Cardiac septum (tissue), 1 donor: ENCODE results near the gene SLC18A3. TPM values are rescaled to one million over a fixed set of nuclear protein-coding genes. Genes with fewer than 3 reads are reported as not detected.

ENCODE experiments used
- DNase-seq: peaks from one replicate; pipeline ENCODE4 v3.0.0-alpha.2; 2020; ENCODE audit warnings: low spot score
- intact Hi-C: fragments of 100-400 bp; cut with DNase I; formaldehyde crosslinking; loops from one replicate; pipeline ENCODE4 v1.14.0; 2022
- total RNA-seq: library from RNA; stranded (reverse); fragmentation: NEBNext Ultra II Directional; extraction: Animal tissue kit (Norgen Biotek cat#: 25700); gene quantifications from one replicate; pipeline ENCODE4 v1.2.1, GENCODE V29; 2021
- donor health status: DM: no; HTN: no; CAD: no.

SLC18A3 gene
- total RNA-seq, 1 donor from 2014 or later: not detected

DNA sequence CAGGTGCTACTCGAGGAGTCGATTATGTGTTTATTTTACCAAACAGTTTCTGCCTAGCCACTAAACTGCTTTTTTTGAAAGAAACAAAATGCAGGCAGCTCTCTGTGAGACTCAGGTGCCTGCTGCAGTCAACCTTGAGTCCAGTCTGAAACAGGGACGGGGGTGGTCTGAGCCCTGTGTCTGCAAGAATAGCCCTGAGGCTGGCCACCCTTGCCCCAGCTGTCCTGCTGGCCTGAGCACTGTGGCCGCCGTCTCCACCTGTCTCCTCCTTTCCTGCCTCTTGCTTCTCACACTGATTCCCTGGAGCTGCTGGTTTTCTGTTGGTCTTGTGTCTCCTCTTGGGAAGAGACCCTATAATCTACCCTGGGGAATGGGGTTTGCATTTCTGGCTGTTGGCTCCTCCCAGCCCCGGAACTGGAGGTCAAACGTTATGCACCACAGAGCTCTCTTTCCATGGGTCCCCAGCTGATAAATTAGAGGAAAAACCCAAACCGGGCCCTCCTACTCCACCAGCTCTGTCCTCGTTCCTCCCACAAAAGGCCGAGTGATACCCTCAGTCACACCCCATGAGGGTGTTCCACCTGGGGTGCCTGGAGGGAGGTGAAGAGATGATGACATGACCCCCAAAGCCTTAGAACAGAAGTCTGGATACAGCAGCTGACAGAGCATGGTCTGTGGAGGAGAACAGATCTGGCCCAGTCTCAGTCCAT, 15.0 kb upstream of the SLC18A3 start:
- intact Hi-C loops: loop anchor here (10.0 kb wide), 1 partner anchor 630 kb away; no protein-coding TSS in a partner anchor
- peak; percentile 27 for DNase-seq

DNA sequence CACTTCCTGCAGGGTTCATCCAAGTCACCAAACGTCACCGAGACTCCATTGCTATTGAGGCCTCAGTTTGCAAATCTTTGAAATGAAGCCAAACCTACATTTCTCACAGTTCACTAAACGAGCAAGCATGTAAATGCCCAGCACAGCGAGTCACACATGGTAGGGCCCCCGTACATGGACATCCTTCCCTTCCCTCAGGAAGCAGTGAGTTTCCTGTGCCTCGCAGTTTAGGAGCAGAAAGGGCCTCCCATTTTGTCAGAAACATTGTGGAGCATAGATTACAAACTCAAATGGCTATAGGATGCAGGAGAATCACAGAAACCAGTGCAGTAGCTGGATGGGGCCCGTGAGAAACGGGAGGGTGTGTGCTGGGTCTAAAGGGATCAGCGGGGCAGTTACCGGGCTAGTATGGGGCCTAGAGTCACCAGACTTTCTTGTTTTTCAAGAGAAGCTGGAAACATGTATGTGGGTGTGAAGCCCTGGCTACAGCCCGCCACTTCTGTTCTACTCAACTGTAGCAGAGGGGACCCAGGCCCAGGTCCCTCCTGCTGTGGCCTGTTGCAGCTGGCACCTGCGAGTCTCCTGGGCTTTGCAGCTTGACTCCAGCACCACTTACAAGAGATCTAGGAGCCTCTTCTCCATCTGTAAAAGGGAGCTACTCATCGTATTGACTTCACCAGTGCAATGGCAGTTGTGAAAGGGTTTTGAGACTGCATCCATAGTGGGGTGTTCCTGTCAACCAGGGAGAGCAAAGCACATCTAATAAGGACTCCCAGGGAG, 14.2 kb upstream of the SLC18A3 start:
- DNase-seq: peak; percentile 66
- intact Hi-C loops: loop anchor here (10.0 kb wide), 1 partner anchor 629 kb away; no protein-coding TSS in a partner anchor

DNA sequence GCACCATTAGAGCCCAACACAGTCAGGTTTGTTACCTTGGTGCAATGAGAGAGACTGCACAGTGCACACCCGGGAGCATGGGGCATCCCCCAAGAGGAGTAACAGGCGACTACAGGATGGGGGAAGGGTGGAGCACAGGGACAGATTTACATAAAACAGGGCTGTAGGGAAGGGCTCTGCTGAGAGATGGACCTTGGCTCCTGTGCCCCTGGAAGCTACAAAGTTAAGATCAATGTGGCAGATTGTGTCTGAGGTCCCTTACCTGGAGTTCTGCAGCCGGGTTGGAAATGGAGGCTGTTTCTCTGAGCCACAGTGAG, 13.7 kb upstream of the SLC18A3 start:
- DNase-seq: peak; percentile 60
- intact Hi-C loops: loop anchor here (10.0 kb wide), 1 partner anchor 628 kb away; no protein-coding TSS in a partner anchor

DNA sequence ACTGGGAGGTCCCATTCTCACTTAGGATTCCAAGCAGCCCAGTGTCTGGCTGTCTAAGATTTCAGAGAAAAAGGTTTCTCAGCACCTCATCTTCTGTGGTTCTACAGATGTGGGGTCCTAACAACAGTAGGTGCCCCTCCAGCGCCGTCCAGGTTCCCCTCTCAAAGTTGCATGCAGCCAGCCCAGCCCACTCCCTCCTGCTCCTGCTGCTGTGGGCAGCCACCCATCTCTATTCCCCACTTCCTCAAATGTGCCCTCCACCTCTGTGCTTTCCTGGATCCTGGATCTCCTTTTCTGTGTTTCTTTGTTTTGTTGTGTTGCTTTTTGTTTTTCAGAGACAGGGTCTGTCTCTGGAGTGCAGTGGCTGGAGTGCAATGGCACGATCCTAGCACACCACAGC, 13.3 kb upstream of the SLC18A3 start:
- intact Hi-C loops: loop anchor here (10.0 kb wide), 1 partner anchor 628 kb away; no protein-coding TSS in a partner anchor
- peak; percentile 14 for DNase-seq

DNA sequence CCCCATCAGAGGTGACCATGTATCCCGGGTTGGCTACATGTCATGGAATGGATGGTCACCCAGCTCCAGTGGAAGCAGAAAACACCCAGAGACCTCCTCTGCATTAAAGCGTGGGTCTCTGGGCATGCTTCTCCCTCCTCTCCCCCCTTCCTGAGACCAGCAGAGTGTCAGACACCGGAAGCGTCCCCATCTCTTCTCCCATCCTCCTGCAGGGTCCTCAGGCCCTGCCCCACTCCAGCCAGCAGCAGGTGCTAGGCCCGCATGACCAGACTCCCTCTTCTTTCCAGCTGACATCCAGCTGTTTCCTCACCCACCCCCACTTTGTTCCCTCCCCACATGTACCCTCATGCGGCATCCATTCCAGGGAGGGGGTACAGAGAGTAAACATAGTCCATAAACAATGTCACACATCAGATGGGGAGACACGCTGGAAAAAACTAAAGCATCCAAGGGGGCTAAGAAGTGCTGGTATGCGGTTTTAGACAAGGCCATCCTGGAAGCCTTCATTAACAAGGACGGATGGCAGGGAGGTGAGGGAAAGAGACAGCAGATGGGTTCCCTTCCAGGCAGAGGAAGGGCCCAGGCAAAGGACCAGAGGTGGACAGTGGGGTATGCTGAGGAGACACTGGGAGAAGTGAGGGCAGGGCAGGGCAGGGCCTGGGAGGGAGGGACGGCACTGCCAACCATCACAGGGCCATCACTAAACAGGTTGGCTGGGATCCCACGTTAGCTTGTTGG, 12.5 kb upstream of the SLC18A3 start:
- peak; percentile 55 for DNase-seq
- intact Hi-C loops: loop anchor here (10.0 kb wide), 1 partner anchor 627 kb away; no protein-coding TSS in a partner anchor

DNA sequence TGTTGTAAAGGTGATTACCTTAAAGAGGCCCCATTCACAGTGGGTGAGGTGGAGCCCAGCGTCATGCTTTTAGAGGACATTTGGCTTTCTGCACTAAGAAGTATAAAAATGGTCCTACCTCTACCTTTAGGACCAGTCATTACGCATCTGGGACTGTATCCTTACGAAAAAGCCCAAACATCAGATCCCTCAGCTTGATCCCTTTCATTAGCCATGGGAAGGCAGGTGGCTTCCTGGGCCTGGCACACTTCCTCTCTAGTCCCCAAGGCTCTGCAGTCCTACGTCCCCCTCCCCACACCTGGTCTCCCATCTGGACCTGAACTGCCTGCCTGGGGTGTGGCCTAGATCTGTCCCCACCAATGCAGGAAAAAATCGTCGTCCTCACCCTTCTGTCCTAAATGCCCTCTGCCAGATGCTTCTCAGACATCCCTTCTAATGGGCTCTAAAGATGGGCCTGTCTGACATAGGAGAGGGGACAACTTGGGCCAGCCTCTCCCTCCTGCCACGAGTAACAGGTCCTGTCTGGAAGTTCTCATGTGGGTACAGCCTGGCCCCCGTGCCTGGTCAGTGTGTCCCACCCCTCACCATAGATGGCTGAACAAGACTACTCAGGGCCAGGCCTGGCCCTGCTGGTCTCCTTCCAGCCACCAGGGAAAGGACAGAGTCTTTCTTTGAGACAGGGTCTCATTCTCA, 11.8 kb upstream of the SLC18A3 start:
- peak; percentile 51 for DNase-seq
- intact Hi-C loops: loop anchor here (10.0 kb wide), 1 partner anchor 626 kb away; no protein-coding TSS in a partner anchor

DNA sequence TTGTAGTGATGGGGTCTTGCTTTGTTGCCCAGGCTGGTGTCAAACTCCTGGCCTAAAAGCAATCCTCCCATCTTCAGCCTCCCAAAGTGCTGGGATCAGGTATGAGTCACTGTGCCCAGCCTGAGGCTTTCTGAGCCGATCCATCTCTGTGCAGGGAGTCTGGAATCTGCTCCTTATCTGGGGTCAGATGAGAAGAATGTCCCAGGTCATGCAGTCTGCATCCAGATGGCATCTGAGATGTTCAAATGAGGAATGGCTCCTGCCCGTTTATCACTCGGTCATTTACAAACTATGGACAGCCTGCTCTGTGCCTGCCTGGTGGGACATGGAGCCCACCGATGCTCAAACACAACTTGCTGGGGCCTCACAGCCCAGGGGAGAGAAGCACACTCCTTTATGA, 11.1 kb upstream of the SLC18A3 start:
- peak; percentile 39 for DNase-seq
- intact Hi-C loops: loop anchor here (10.0 kb wide), 1 partner anchor 626 kb away; no protein-coding TSS in a partner anchor

DNA sequence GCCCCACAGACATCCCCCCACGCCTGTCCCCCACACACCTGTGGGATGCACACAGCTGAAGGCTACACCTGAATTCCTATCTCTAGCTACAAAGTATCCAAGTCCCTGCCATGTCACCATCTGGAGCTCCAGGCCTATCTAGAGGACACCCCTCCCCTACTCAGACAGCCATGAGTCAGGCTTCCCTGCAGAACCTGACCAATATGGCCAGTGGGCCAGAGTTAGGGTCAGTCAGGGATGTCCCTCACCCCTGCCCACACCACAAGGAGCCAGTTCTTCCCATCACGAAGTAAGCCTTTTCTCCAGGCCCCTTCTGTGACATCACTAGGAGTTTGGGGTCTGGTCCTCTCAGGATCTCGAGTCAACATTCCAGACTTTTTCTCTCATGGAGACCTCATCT, 10.6 kb upstream of the SLC18A3 start:
- DNase-seq: peak; percentile 47
- intact Hi-C loops: loop anchor here (10.0 kb wide), 1 partner anchor 625 kb away; no protein-coding TSS in a partner anchor

DNA sequence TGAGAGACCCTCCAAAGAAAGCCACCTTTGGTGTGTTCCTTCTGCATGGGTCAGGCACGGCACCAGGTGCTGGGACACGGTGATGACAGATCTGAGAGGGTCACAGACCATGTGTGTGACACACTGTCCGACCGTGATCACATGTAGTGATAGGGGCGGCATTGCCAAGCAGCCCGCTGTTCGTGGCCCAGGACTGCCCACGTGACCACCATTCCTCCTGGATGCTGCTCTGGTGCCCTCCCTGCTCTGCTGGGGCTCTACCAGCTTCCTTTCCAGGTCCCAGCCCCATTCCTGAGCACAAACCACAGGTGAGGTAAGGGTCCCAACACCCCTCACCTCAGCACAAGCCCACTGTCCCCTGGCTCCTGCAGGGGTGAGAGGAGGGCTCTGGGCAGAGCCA, 10.1 kb upstream of the SLC18A3 start:
- intact Hi-C loops: no loop called here
- DNase-seq: peak; percentile 4

DNA sequence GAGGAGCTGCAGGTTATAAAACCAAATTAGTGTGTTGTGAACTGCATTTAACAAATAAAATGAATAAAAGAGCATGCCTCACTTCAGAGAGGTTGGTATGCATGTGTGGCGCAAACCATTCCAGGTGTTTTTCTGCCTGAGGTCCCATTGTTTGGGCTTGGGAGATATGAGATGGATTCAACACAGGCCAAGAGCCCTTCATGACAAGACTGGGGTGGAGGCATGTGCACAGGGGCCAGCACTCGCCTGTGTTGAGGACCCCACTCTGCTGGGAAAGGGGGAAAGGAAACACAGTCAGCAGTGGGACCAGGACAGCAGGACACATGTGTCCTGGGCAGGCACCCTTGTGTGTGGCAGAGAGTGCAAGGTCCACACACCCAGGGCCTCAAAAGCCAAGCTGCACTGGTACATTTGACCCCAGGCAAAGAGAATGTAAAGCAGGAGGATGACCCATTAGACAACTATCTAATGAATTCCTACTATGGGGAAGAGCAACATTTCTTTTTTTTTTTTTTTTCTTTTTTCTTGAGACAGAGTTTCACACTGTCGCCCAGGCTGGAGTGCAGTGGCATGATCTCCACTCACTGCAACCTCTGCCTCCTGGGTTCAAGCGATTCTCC, 9.2 kb upstream of the SLC18A3 start:
- intact Hi-C loops: no loop called here

DNA sequence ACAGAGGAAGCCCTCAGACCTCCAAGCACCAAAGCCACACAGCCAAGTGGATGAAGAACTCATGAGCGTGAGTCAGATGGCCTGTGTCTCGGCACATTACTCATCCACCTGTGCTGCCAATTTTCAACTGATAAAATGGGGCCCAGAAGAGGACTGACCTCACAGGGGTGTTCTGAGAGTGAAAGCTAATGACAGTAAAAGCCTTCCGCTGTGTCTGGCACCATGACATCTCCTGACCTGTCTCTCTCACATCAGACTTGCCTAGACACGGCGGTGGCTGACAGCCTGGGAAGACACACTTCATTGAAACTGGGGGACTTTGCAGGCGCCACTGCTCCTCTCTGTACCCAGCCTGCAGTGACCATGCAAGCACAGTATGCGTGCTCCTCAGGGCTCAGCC, 8.3 kb upstream of the SLC18A3 start:
- intact Hi-C loops: no loop called here
- DNase-seq: peak; percentile 46

More for the DNA sequence above, 9.2 kb upstream of the SLC18A3 start:
- DNase-seq: peak; percentile 58

DNA sequence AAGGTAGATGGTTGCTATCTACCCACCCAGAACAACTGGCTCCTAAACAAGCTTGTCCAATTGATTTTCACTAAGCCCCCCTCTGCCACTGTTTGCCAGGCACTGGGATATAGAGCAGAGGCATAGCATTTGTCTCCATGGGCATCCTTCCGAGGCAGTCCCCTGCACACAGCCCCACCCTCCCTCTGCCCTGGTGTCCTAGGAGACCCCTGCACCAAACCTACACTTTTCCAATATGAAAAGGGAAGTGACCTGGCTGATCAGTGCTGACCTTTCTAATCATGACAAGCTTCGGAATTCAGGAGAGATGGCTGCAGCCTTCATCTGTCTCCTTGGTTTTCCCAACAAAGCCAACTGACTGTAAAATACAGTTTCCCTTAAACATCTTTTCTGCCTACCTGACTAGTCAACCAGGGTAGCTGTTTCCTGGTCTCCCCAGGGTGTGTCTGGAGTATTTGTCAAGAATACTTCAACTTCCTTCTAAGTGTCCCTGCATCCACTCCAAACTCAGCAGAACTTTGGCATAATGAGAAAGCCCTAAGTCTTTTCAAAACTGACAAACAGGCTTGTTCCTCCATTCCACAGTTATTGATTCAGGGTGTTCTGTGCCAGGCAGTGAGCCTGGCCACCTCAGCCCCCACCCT, 7.6 kb upstream of the SLC18A3 start:
- no peak for DNase-seq
- intact Hi-C loops: no loop called here

DNA sequence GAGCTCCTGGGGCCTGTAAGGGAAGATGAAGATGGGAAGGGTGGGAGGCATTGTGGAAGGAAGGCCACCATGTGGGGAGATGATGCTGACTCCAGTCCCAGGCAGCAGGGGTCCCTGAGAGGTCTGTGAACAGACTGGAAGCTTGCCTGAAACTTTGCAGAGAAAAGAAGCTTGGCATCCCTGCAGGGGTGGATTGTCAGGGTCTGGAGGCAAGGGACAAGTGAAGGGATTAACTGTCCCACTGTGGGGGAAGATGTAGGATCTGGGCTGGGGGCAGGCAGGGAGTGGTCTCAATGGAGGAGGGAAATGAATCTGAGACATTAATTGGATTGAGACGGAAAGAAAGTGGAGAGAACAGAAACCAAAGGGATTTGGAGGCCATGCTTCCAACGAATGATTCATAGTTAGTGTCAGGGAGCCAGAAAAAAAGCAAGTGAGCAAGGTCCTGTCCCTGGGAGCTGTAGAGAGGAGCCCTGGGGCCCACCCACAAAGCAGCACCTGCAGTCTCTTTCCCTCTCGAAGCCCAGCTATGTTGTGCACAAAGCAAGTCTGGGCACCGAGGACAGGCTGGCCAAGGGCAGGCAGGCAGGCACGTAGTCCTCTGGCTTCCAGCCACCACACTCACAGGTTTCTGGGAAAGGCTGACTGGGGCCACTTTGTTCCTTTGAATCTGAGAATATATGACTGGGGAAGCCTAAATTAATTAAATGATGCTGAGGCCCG, 4.7 kb upstream of the SLC18A3 start:
- intact Hi-C loops: no loop called here
- DNase-seq: peak; percentile 67

DNA sequence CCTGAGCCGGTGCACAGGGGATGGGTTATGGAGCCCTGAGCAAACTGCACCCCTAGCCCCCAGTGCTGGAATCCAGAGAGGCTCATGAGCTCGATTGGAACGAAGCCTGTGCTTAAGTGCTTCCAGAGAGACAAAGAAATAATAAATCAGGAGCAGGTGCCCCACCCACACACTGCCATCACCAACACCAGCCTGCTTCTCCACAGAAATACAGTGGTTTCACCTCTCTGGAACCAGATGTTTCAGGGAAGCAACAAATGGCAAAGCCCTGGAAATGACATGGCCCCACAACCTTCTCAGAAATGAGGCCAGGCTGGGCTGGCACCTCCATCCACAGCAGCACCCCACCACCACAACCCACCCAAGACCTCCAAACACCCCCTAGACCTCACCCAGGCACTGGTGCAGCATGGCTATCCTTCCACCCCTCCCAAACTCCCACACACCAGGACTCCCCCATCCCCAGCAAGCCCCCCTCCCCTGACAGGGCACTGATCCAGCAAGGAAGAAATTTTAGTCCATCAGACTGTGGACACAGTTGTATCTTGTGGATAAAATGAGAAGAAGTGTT, 4.1 kb upstream of the SLC18A3 start:
- intact Hi-C loops: no loop called here

DNA sequence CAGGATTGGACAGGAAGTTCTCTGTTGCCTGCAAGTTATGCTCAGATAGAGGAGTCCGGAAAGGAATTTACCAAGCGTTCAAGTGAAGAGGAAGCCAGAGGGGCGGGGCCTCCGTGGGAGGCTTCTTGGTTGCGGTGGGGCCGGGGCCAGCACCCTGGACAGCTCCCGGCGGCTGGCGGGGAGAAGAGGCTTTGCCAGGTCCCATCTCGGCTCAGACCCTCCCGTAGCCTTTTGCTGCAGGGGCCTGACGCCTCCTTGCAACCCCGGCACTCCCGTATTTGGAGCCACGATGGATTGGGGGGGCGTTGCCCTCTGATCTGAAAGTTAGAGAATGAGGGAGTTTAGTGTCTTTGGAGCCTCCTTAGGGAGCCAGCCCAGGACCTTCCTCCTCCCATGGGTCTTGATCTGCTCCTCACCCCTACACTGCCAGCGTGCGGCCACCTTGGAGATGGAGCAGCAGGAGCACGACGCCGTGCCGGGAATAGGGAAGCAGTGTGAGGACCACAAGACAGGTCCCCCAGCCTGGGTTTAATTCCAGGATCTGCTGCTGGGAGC, 3.1 kb upstream of the SLC18A3 start:
- intact Hi-C loops: no loop called here
- peak; percentile 76 for DNase-seq

More for the DNA sequence above, 4.1 kb upstream of the SLC18A3 start:
- DNase-seq: peak; percentile 39

DNA sequence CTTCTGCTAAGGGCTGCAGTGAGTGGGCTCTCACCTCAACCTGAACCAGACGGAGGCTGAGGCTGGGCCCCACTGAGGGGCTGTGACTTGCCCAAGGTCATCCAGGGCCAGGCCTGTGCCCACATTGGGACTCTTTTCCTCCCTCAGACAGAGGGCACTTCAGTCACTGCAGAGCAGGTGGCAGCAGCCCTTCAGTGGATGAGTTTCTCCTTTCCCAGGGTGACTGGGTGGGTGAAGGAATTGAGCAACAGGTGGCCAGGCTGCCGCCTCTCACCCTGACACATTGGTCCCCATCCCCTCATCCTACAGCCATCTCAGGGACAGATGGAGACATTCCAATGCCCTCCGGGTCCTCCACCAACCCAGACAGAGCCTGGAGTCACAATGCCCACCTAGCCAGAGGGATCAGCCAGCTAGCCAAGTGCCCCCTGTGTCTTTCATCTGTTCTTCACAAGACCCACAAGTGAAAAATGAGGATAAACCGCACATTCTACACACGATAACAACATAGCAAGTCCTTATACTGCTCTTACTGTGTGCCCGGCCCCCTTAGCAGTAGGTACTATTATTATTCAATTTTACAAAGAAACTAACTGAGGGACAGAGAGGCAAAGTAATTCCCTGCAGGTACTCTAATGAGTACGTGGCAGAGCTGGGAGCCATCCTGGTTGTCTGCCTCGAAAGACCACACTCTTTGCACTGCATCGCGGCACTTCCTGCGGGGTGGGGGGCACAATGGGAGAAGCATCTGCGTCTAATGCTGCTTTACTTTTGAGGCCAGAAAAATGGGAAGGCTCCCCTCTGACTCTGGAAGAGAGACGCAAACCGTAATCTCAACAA, 1.7 kb upstream of the SLC18A3 start:
- intact Hi-C loops: no loop called here
- DNase-seq: peak; percentile 36

DNA sequence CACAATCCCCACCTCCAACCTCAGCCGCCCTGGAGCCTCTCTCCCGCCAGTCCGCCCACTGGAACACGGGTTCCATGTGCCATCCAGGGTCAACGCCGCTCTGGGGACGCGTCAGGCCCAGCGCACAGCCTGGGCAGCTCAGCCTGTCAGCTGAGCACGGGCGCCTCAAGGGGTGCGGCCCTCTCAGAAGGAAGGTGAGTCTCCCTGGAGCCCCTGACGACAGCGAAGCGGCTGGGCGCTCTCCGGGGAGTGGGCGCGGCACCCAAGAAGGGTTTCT, 1.2 kb upstream of the SLC18A3 start:
- intact Hi-C loops: no loop called here
- no peak for DNase-seq
